CD4-positive, alpha-beta T cell (primary cell): ENCODE data around the gene DUS1L. TPM values are rescaled to one million over a fixed set of nuclear protein-coding genes. Genes with fewer than 3 reads are reported as not detected.

Experiments used
- ATAC-seq: fragments of 200-7000 bp; cut with Tn5 transposase; one replicate; pipeline ENCODE4 v1.10.0; 2022; ENCODE audit warnings: mild to moderate bottlenecking; ENCODE audit not compliant: poor library complexity
- CTCF ChIA-PET: fragments of 350-600 bp; sonication (Branson Sonifier 250); formaldehyde crosslinking; loops from one replicate; lab custom pipeline; 2021; ENCODE audit warnings: antibody characterized with exemption, inconsistent platforms; lab: Charles Lee
- POLR2A ChIA-PET: fragments of 350-600 bp; sonication (Branson Sonifier 250); formaldehyde crosslinking; loops from one replicate; lab custom pipeline; 2021; ENCODE audit warnings: antibody characterized with exemption, inconsistent platforms; lab: Charles Lee
- DNase-seq, 14 experiments: peaks; one replicate each; pipeline ENCODE4 v3.0.0-alpha.2; 2013 to 2020; ENCODE audit warnings: mixed read lengths in 2 of 14
- H3K27ac ChIP-seq, 2 donors: one replicate each; pipeline versions ENCODE4 v1.5.1 to v1.7.0; 2013; ENCODE audit warnings: low read length in 2 of 2, low read depth in 1 of 2, mild to moderate bottlenecking in 1 of 2
- H3K27me3 ChIP-seq, 2 experiments: 1 replicate in 1 of 2; 2 replicates in 1 of 2; pipeline versions ENCODE4 v1.6.1 to v1.7.0; 2013; ENCODE audit warnings: low read length in 2 of 2, control low read depth in 1 of 2, mild to moderate bottlenecking in 1 of 2, moderate library complexity in 1 of 2; ENCODE audit not compliant: insufficient read depth in 2 of 2, control insufficient read depth in 1 of 2
- H3K36me3 ChIP-seq: one replicate; pipeline ENCODE4 v1.6.1; 2013; ENCODE audit warnings: low read length, control low read depth; ENCODE audit not compliant: insufficient read depth
- H3K4me1 ChIP-seq: one replicate; pipeline ENCODE4 v1.6.1; 2013; ENCODE audit warnings: low read length, control low read depth; ENCODE audit not compliant: insufficient read depth
- H3K4me3 ChIP-seq: one replicate; pipeline ENCODE4 v1.5.1; 2013; ENCODE audit warnings: mild to moderate bottlenecking, low read length, moderate library complexity
- H3K9me3 ChIP-seq, 2 experiments: 1 replicate in 1 of 2; 2 replicates in 1 of 2; pipeline versions ENCODE4 v1.6.1 to v1.7.0; 2013; ENCODE audit warnings: low read length in 2 of 2, mild to moderate bottlenecking in 2 of 2, control low read depth in 1 of 2, moderate library complexity in 1 of 2; ENCODE audit not compliant: control insufficient read depth in 1 of 2, insufficient read depth in 1 of 2
- H3K27ac Mint-ChIP-seq: one replicate; pipeline ENCODE4 v1.8.0; 2020; ENCODE audit warnings: mixed read lengths
- H3K27me3 Mint-ChIP-seq: one replicate; pipeline ENCODE4 v1.8.0; 2021; ENCODE audit warnings: mixed read lengths
- H3K36me3 Mint-ChIP-seq: one replicate; pipeline ENCODE4 v1.8.0; 2021; ENCODE audit warnings: low read depth, mixed read lengths
- H3K4me1 Mint-ChIP-seq: one replicate; pipeline ENCODE4 v1.8.0; 2021; ENCODE audit warnings: low read depth, mixed read lengths
- H3K4me3 Mint-ChIP-seq: one replicate; pipeline ENCODE4 v1.8.0; 2020; ENCODE audit warnings: mild to moderate bottlenecking, mixed read lengths
- H3K9me3 Mint-ChIP-seq: one replicate; pipeline ENCODE4 v1.8.0; 2020; ENCODE audit warnings: mixed read lengths
- CTCF ChIP-seq: fragments of 200-600 bp; IDR thresholded peaks from one replicate; pipeline ENCODE4 v1.8.0; 2022; ENCODE audit warnings: antibody characterized with exemption, mild to moderate bottlenecking
- intact Hi-C, 2 experiments: fragments of 100-400 bp; cut with DNase I in 1 of 2; cut with micrococcal nuclease in 1 of 2; formaldehyde crosslinking; loops; one replicate each; pipeline versions ENCODE4 v1.15.1 to v1.9.0; 2023 to 2025; cut with DNase I, micrococcal nuclease
- total RNA-seq, 174 experiments: library from RNA in 2 of 174; stranded (reverse) in 2 of 174; gene quantifications; one replicate each; pipeline ENCODE4 v1.2.3 and lab custom pipeline; 2021 to 2026

The DUS1L gene
- total RNA-seq, 2 experiments from 2014 or later: 160 to 163 TPM

- no peaks in the 10 kb centered on the region for H3K9me3 ChIP-seq
- TF ChIP-seq CTCF: no peak
- H3K4me1 Mint-ChIP-seq: peaks cover 16% of the 10 kb centered on the region
- H3K36me3 Mint-ChIP-seq: peaks cover 5% of the 10 kb centered on the region
- DNase-seq (no peak), ATAC-seq (no peak)
- H3K9me3 Mint-ChIP-seq: no peaks in the 10 kb centered on the region
- H3K4me3 Mint-ChIP-seq: peak overlapping the region; percentile 72
- no peaks in the 10 kb centered on the region for H3K27me3 ChIP-seq
- peaks cover 11% of the 10 kb centered on the region for H3K36me3 ChIP-seq
- no peak overlapping the region for H3K27ac ChIP-seq
- intact Hi-C loops: no loop called here
- peaks cover 29% of the 10 kb centered on the region for H3K4me1 ChIP-seq
- ChIA-PET POLR2A (interaction anchor here (0.7 to 5.0 kb wide), 2 partner anchors 51 to 58 kb away, joined by 3 to 51 read pairs; partner anchors contain the start of gene NOTUM), CTCF (interaction anchor here (1.2 to 6.2 kb wide), 2 partner anchors 58 to 59 kb away, joined by 4 to 174 read pairs; partner anchors contain the start of gene NOTUM)
- H3K27ac Mint-ChIP-seq: no peak overlapping the region
- no peak overlapping the region for H3K4me3 ChIP-seq
- no peaks in the 10 kb centered on the region for H3K27me3 Mint-ChIP-seq
Observed at GRCh38 chr17:82018152-82018988, 47.2 kb downstream of the DUS1L start.

GRCh38 chr17:82017612-82018151 lies 47.9 kb downstream of the DUS1L start:
- no peak overlapping the region for H3K27ac Mint-ChIP-seq
- ChIA-PET CTCF (interaction anchor here (1.2 kb wide), 1 partner anchor 58 kb away, joined by 4 read pairs; no protein-coding TSS in a partner anchor), POLR2A (interaction anchor here (1.5 kb wide), 1 partner anchor 12 kb away, joined by 3 read pairs; no protein-coding TSS in a partner anchor)
- no peak overlapping the region for H3K4me3 ChIP-seq
- intact Hi-C loops: no loop called here
- H3K36me3 Mint-ChIP-seq: peaks cover under 1% of the 10 kb centered on the region
- no peak for TF ChIP-seq CTCF
- no peaks in the 10 kb centered on the region for H3K9me3 ChIP-seq
- H3K4me1 Mint-ChIP-seq: peaks cover 11% of the 10 kb centered on the region
- ATAC-seq (no peak), DNase-seq (no peak)
- peaks cover 11% of the 10 kb centered on the region for H3K36me3 ChIP-seq
- H3K27ac ChIP-seq: no peak overlapping the region
- H3K4me3 Mint-ChIP-seq: no peak overlapping the region
- H3K9me3 Mint-ChIP-seq: no peaks in the 10 kb centered on the region
- no peaks in the 10 kb centered on the region for H3K27me3 Mint-ChIP-seq
- H3K27me3 ChIP-seq: no peaks in the 10 kb centered on the region
- peaks cover 28% of the 10 kb centered on the region for H3K4me1 ChIP-seq

- H3K27ac ChIP-seq: no peak overlapping the region
- POLR2A ChIA-PET: interaction anchor here (1.5 kb wide), 1 partner anchor 13 kb away, joined by 3 read pairs; no protein-coding TSS in a partner anchor
- DNase-seq: no peak
- H3K4me3 Mint-ChIP-seq: no peak overlapping the region
- H3K27ac Mint-ChIP-seq: no peak overlapping the region
- intact Hi-C loops: no loop called here
- peaks cover 10% of the 10 kb centered on the region for H3K4me1 Mint-ChIP-seq
- CTCF ChIA-PET: interaction anchor here (1.2 kb wide), 1 partner anchor 57 kb away, joined by 4 read pairs; no protein-coding TSS in a partner anchor
- peaks cover 22% of the 10 kb centered on the region for H3K4me1 ChIP-seq
- no peaks in the 10 kb centered on the region for H3K27me3 ChIP-seq
- ATAC-seq: no peak
- no peaks in the 10 kb centered on the region for H3K36me3 Mint-ChIP-seq
- H3K9me3 ChIP-seq: no peaks in the 10 kb centered on the region
- TF ChIP-seq CTCF: no peak
- H3K36me3 ChIP-seq: peaks cover 11% of the 10 kb centered on the region
- H3K4me3 ChIP-seq: no peak overlapping the region
- H3K9me3 Mint-ChIP-seq: no peaks in the 10 kb centered on the region
- no peaks in the 10 kb centered on the region for H3K27me3 Mint-ChIP-seq
Observed at GRCh38 chr17:82016875-82017459, 48.6 kb downstream of the DUS1L start.
